GM12878 (cell line): ENCODE measurements around the gene SOX6.

Experiments
- CREM ChIP-seq: IDR thresholded peaks from 2 replicates; pipeline ENCODE4 v1.6.1; 2014; ENCODE audit warnings: antibody characterized with exemption, low read depth
- CTCF ChIP-seq, 3 experiments: IDR thresholded peaks in 2 of 3; conservative IDR thresholded peaks in 1 of 3; 2 replicates each; pipeline ENCODE4 v1.5.1; 2011; ENCODE audit warnings: low read depth in 3 of 3, low read length in 3 of 3, mild to moderate bottlenecking in 3 of 3, control low read depth in 2 of 3, moderate library complexity in 2 of 3, inconsistent platforms in 1 of 3, mixed read lengths in 1 of 3; ENCODE audit not compliant: control insufficient read depth in 2 of 3, insufficient read depth in 1 of 3; ENCODE audit errors: extremely low read depth in 1 of 3
- NRF1 ChIP-seq: conservative IDR thresholded peaks from 2 replicates; pipeline ENCODE4 v1.6.1; 2011; ENCODE audit warnings: mild to moderate bottlenecking, low read depth, low read length, improper control_type of control experiment
- POLR2A ChIP-seq: IDR thresholded peaks from 2 replicates; pipeline ENCODE4 v1.6.1; 2011; ENCODE audit warnings: low read depth, mild to moderate bottlenecking, low read length
- REST ChIP-seq: IDR thresholded peaks from 2 replicates; pipeline ENCODE4 v1.6.1; 2012; ENCODE audit warnings: mild to moderate bottlenecking, low read depth, low read length
- SUZ12 ChIP-seq: fragments of 200-600 bp; sonication (generic); IDR thresholded peaks from one replicate; pipeline ENCODE4 v1.6.1; 2018; ENCODE audit warnings: antibody characterized with exemption, mild to moderate bottlenecking; ENCODE audit not compliant: unreplicated experiment

- TF ChIP-seq REST (no peak), CREM (no peak), POLR2A (no peak), SUZ12 (no peak), NRF1 (no peak), CTCF (IDR thresholded peaks at IDR 0.05 in 2 of 3, conservative IDR thresholded peaks at IDR 0.05 in 1 of 3; ENCODE audit: control insufficient read depth in 2 of 3, extremely low read depth in 1 of 3, insufficient read depth in 1 of 3, low read depth in 3 of 3, low read length in 3 of 3) (no peak)
Measured at GRCh38 chr11:15937601-15938120, 418.7 kb downstream of the SOX6 start.
